Activated CD4-positive, alpha-beta T cell treated with anti-CD3 and anti-CD28 coated beads, Interleukin-2, Interleukin-6, amounts not matched to agents 100 ng/mL and 50 ng/mL, durations not matched to agents 16 hours and 8 hours (primary cell): ENCODE measurements around the gene GADD45GIP1.
"Not testable (repeated sequence)": the region's sequence is repeated elsewhere in the genome, so short reads cannot be mapped to it uniquely, and the experiment has no call there.

Experiments
- DNase-seq: peaks from one replicate; pipeline ENCODE4 v3.0.0-alpha.2; 2020

The GADD45GIP1 gene

DNA sequence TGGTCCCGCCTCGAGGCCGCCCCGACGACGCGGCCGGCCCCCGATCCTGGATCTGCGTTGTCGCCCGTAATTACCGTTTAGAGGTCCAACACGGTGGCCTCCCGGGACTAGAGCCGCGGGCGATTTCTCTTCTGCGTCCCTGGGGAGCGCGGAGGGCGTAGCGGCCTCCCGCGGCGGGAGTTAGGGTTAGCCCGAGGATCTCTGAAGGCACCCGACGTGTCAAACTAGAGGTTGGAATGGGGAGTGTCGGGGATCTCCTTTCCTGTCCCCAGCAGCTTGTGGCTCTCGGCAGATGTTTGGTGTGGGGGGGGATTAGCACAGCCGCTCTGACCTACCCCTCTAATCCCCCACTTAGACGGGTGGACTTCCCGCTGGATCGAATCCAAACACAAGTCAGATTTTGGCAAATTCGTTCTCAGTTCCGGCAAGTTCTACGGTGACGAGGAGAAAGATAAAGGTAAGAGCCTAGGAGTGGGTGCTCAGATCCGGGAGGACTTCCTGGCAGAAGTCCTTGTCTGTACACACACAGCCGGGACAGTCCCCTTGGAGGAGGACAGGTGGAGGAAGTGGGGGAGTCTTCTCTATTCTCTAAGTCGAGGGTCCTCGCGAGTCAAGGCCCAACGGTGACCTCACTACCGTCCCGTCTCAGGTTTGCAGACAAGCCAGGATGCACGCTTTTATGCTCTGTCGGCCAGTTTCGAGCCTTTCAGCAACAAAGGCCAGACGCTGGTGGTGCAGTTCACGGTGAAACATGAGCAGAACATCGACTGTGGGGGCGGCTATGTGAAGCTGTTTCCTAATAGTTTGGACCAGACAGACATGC lies 18.0 kb downstream of the GADD45GIP1 start:
- no peak for DNase-seq

DNA sequence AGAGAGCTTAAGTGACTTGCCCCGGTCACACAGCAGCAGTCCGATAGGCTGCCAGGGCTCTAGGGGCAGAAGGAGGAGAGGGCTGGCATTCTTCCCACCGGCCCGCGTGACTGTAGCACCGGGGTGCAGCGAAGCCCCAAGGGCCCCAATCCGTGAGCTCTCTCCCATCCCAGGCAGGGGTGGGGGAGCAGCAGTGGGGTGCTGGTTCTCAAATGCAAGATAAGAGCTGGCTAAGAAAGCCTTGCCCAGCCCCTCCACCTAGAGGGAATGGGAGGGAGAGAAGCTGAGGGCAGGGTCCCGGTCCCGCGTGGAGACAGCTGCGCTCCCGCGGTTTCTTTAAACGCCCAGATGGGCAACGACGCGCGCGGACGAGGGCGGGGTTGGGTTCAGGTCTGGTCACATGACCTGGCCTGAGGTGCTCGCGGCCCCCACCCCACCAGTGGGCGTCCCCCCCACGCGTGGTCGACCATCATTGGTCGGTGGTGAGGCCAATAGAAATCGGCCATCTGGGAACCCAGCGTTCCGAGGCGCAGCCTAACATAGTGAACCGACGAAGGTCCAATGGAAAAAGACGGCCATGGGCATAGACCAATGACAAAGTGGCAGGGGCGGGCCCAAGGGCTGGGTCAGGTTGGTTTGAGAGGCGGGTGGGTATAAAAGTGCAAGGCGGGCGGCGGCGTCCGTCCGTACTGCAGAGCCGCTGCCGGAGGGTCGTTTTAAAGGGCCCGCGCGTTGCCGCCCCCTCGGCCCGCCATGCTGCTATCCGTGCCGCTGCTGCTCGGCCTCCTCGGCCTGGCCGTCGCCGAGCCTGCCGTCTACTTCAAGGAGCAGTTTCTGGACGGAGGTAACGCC lies 18.9 kb downstream of the GADD45GIP1 start, which contains the start of gene CALR:
TSS of gene CALR (plus strand) at position 683 of the 852 bp plus-strand sequence. CDS start at position 754, 71 bp downstream.
- peak; percentile 100 for DNase-seq

DNA sequence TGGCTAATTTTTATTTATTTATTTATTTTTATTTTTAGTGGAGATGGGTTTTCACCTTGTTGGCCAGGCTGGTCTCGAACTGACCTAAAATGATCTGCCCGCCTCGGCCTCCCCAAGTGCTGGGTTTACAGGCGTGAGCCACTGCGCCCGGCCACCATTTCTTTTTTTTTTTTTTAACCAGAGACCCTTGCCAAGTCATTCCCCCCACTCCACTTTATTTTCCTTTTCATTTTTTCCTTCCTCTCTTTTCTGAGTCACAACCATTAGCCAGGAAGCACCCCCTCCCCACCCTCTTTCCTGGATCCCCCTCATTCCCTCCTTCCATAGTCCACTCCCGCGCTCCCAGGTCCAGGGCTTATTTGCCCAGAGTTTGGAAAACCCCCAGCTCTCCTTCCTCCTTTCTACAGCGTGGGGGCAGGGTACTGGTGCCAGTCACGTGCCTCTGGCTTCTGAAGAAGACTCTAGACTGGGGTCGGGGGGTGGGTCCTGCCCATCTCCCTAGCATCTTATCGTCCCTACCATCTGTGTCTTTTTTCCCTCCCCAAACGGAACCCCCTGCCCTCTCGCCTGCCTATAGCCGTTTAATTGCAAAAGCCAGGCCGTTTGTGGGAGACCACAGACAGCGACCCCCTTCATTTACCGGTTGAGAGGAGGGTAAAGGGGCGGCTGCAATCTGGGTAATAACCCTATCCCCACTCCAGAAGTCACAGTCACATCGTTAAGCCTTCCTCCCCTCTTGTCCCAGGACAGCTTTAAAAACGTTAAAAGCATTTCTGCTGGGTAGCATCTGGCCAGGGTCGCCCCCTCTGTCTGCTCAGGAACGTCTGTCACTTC lies 19.7 kb downstream of the GADD45GIP1 start:
- no peak for DNase-seq

DNA sequence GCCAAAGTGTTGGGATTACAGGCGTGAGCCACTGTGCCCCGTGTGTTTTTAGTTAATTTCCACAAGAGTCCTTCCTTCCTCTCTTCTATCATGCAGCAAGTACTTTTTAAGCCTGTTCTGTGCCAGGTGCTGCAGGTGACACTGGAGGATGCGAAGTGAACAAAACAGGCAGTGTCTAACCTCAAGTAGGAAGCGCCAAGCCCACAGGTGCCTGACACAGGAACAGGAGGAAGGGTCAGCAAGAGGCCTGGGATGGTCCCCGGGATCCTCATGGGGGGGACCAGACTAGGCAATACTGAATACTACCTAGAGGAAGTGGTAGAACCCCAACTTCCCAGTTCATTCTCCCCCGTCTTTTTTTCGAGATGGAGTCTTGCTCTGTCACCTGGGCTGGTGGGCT lies 20.4 kb downstream of the GADD45GIP1 start:
- no peak for DNase-seq

DNA sequence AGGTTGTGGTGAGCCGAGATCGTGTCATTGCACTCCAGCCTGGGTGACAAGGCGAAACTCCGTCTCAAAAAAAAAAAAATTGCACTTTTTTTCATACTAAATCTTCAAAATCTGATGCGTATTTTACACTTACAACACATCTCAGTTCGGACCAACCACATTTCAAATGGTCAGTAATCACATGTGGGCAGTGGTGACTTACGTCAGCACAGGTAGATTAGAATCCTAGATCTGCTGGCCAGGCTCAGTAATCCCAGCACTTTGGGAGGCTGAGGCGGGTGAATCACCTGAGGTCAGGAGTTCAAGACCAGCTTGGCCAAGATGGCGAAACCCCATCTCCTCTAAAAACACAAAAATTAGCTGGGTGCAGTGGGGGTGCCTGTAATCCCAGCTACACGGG lies 22.0 kb downstream of the GADD45GIP1 start:
- DNase-seq, result no peak

DNA sequence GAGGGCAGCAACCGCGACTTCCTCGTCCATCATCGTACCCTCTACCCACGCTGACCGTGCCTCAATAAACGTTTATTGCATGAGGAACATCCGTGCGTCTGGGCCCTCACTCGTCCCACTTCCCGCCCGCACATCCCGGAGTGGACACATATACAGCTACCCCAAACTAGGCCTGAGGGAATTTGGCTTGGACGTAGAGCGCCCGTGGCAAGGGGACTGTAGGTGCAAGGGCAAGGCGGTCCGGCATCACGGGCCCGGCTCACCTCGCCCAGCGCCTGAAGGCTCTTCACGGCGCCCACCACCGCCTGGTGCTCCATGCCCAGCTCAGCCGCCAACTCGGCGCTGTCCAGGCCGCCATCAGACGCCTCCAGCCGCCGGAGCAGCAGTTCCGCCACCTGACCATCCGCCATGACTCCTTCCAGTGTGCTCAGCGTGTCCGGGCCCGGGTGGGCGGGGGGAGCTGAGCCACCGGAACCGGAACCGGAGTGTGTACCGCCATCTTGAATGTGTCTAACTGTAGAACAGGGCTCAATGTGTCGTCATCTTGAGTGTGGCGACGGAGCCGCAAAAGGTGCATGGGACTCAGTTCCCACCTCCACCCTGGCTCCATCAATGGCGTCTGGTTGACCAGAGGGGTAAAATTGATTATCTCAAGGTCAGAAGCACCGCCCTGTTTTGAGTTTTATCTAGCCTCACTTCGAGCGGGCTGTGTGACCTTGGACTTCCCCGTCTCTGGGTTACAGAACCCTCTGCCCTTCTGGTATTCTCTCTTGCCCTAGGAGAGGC lies 23.5 kb downstream of the GADD45GIP1 start, which contains the start of gene FARSA:
TSS of gene FARSA (minus strand) at position 425 of the 786 bp plus-strand sequence. CDS start at position 410, 15 bp downstream.
- peak; percentile 96 for DNase-seq

DNA sequence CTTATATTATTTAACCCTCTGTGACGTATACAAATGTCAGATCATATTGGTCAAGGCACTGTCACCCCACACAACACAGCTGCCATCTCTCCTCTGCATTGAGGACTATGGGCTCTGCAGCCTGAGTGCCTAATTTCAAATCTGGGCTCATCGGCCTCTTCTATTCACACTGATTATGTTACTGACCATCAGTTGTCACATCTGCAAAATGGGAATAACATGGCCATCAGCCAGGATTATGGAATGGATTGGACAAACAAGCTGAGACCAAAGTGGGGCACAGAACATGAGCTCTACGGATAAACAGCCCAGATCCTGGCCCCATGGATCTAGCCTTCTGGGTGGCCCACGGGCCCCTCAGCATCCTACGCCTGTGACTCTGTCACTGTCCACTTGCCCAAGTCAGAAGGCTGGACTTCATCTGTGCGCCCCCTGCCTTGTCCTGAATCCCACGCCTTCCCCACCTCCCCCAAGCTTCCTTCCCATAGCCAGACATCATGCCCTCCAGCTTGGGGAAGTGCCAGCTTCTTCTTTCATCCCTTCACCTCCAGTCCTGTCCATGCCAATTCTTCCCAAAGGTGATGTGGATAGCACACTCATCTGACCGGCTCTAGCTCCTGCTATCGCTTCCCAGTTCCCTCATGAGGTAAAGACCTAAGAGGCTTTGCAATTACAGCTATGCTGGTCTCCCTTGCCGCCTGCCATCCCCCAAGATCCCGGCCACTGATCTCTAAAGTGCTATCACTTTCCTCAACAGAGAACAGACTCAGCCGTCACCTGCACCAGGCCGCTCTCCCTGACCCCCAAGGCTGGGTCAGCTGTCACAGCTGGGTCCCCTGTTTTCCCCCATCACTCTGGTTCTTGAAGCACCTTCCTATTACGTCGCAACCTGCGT lies 24.4 kb downstream of the GADD45GIP1 start:
- DNase-seq, result no peak

DNA sequence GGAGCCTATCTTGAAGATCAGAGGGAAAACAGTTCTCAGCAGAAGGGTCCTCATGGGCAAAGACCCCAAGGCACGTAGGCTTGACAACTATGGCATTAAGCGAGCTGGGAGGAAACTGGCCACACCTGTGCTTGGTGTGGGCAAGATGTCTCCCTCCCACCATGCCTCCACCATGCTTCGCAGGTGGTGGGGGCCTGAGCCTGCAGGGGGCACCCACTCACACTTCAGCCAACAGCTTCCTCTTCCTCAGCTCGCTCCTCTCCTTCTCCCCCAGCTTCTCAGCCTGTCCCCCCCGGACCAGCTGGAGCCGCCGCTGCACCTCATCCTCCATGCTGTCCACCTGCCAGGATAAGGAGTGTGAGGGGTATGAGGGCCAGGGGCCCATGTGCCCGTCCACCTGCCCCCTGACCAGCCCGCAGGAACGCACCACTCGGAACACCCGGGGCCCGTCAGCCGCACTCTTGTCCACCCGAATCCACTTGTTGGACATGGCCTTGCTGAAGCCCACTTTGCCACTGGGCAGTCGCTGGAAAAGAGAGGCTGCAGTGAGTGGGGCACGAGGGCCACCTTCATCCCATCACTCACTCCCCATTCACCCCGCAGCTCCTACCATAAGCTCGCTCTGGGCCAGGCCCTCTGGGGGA lies 26.9 kb downstream of the GADD45GIP1 start:
- no peak for DNase-seq

DNA sequence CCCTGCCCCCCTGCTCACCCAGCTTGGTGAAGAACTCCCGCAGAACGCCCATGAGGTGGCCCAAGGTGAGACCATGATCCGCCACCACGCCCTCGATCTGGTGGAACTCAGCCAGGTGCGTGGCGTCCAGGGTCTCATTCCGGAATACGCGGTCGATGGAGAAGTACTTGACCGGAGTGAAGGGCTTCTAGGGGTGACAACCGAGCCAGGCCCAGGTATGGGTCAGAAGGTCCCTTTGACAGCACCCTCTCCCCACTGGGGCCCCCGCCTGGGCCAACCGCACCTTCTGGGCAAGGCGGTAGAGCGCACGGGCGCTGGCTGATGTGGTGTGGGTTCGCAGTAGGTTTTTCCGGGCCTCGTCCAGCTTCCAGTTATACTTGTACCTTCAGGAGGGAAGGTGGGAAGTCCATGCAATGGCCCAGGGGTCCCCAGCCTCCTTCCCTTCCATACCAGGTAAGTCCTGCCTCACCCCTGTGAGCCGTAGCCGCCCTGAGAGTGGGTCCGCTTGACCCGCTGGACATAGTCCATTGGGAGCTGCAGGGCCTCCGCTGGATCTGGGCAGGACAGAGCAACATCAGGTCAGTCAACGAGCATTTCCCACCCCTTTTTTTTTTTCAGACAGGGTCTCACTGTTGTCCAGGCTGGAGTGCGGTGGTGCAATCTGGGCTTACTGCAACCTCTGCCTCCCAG lies 32.3 kb downstream of the GADD45GIP1 start:
- DNase-seq, result no peak

DNA sequence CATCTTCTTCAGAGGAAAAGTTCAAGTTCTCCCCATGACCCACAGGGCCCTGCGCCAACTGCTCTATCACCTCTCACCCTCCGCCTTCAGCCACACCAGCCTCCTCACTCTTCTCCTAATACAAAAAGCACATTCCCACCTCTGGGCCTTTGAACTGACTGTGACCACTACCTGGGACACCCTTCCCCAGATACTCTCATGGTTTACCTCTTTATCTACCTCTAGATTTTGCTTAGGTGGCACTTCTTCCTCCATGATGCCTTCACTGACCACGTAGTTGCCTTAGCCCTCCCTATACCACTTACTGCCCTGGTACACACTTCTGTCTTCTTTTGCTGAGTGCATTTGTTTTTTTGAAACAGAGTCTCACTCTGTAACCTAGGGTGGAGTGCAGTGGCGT lies 34.1 kb downstream of the GADD45GIP1 start:
- DNase-seq, result no peak

DNA sequence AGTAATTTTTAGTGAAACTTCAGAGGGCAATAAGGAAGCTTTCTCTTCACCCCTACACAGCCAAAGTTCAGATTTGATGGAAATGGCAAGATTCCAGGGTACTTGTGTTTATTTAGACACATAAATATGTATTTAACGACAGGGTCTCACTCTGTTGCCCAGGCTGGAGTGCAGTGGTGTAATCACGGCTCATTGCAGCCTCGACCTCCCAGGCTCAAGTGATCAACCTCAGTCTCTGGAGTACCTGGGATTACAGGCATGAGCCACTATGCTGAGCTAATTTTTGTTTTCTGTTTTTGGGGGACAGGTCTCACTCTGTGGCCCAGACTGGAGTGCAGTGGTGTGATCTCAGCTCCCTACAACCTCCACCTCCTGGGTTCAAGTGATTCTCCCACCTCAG lies 36.0 kb downstream of the GADD45GIP1 start:
- DNase-seq, result no peak

DNA sequence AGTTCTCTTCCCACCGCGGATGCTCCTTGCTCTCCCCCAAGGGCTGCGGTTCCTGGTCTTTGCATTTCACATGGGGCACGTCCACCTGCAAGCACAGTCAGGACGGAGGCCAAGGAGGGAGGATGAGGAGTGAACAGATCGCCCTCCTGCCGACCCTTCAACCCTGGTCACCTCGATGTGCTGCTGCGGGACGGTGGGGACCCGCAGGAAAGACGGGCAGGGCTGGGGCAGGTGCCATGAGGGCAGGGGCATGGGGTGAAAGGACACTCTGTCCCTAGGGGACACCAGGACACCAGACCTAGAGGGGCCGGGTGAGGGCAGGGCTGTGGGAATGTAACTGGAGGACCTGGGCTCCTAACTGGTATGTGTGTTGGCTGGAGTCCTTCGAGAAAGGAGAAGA lies 38.8 kb downstream of the GADD45GIP1 start:
- DNase-seq, result no peak

DNA sequence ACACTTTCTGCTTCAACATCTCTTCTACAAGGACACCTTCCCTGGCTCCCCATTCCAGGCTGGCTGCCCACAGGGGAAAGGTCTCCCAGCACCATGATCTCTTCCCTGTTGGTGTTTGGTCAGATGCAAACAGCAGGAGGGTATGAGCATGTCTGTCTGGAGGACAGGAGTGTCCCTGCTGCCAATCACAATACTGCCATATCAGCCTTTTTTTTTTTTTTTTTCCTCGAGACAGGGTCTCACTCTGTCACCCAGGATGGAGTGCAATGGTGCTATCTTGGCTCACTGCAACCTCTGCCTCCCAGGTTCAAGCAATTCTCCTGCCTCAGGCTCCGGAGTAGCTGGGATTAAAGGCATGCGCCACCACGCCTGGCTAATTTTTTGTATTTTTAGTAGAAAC lies 41.2 kb downstream of the GADD45GIP1 start:
- not testable (repeated sequence) for DNase-seq

DNA sequence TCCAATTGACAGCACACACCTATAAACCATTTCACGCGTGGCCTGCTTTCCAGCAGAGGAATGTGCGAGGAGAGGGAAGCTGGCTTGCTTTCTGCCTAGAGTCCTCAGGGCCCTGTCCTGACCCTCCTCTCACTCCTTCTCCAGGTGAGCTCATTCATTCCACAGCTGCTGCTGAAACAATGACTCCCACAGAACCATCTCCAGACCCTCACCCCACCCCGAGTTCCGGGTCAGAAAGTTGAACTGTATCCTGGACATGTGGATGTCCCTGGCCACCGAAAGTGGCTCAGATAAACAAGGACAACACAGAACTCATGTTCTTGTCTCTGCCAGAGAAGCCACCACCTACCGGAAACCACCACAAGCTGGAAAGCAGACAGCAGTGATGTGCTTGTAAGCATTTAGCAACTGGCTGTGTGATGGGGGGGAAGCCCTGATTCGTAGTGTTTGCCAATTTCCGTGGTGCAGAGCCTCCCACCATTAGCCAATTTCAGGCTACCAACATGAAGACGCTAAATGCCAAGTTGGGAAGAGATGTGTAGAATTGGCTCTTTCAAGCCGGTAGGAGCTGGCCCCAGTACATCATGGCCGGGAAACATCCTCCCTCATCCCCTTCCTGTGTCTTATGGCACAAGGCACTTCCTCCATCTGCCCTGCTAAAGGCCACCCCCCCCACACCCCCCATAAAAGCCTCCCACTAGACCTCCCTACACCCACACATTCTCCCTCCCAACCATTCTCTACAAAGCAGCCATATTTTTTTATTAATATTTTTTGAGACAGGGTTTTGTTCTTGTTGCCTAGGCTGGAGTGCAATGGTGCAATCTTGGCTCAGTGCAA lies 43.0 kb downstream of the GADD45GIP1 start:
- peak; percentile 62 for DNase-seq

DNA sequence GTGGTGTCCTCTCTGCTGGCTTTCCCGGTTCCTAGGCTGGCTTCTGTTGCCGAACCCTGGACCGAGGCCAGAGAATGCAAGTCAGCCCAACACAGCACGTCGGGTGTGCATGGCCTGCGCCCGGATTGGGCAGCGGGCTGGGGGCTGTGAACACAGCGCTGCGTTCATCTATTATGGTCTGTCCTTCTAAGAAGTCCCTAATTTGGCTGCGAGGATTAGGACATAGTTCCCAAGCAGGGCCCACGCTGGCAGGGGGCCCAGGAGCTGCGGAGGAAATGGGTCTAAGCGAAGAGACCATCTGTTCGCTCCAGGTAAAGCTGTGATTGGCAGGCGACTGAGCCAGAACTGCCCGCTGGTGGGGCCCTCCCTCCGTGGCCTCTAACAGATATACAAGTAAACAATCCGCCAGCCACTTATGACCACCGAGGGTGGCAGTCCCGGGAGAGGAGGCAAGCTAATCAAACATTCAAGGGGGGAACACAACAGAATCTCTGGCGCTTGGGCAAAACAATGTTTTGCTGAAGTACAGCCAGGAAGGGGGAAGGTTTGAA lies 43.9 kb downstream of the GADD45GIP1 start:
- no peak for DNase-seq

DNA sequence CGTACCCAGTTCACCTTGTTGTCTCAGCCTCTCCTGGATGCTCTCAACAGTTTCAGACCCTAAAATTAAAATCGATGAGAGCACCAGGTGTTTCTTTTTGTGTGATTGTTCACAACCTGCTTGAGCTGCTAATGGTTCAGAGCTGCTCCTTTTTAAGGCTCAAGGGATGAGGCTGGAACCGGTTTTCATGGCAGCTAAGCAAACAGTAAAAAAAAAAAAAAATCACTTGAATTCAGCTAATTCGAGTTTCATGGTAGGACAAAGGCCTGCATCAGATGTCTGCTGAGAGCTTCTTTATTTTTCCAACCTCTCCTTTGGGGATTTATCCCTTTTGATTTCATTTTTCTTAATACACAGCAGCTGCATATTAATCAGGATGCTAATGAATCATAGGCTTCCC lies 44.5 kb downstream of the GADD45GIP1 start:
- no peak for DNase-seq

DNA sequence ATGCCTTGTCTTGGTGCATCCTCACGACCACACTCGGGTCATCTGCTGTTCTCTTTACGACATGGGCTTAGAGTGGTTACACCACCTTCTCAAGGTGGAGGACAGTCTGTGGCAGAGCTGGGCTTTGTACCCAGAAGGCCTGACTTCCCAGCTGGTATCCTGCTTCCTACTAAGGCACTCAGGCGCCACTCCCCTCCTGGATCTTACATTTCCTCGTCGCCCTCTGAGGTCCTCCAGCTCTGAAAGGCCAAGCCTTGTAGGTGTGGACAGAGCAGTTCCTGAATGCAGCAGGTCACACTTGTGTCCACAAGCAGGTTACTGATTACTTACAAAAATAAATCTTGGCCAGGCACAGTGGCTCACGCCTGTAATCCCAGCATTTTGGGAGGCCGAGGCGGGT lies 49.9 kb downstream of the GADD45GIP1 start:
- DNase-seq, result no peak
